ENCODE data around the gene CCNY. TPM values are rescaled to one million over a fixed set of nuclear protein-coding genes. Genes with fewer than 3 reads are reported as not detected.

The CCNY gene
- total and polyA plus RNA-seq, 12 donors, result 26.0 to 99.4 (median 88.9) TPM

DNA sequence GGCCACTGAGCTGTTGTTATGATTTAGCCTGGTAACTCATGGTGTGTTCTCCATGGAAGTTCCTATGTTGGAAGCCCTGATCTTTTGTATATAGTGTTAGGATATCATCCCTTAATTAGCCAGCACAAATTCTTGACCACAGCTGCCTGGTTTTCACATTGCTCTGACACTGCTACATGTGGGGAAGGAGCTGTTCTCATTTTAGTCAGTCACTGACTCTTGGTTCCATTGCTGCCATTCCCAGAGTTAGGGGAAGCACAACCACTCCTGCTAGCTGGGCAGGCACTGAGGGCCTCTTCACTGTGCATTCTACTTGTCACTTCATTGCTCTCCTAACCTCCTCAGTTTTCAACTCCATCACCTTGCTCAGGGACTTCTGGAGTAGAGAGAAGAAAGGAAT lies 170.4 kb downstream of the CCNY start:
- Histone ChIP-seq H3K4me3 (no peak overlapping the region), H3K27ac (no peak overlapping the region), H3K4me1 (peaks cover 0 to 62% (median 20%) of the 10 kb centered on the region in 9 donors), H3K27me3 (no peaks in the 10 kb centered on the region), H3K9me3 (no peaks in the 10 kb centered on the region), H3K36me3 (peaks cover 0 to 29% (median 0%) of the 10 kb centered on the region in 9 donors)
- intact Hi-C loops (cut with DNase I), result no loop called here
- DNase-seq (no peak), ATAC-seq (peak in 5 of 8 donors; percentile 11 to 38 (median 25))
- TF ChIP-seq, protein P1, sequence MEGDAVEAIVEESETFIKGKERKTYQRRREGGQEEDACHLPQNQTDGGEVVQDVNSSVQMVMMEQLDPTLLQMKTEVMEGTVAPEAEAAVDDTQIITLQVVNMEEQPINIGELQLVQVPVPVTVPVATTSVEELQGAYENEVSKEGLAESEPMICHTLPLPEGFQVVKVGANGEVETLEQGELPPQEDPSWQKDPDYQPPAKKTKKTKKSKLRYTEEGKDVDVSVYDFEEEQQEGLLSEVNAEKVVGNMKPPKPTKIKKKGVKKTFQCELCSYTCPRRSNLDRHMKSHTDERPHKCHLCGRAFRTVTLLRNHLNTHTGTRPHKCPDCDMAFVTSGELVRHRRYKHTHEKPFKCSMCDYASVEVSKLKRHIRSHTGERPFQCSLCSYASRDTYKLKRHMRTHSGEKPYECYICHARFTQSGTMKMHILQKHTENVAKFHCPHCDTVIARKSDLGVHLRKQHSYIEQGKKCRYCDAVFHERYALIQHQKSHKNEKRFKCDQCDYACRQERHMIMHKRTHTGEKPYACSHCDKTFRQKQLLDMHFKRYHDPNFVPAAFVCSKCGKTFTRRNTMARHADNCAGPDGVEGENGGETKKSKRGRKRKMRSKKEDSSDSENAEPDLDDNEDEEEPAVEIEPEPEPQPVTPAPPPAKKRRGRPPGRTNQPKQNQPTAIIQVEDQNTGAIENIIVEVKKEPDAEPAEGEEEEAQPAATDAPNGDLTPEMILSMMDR (IDR thresholded peaks at IDR 0.05), result no peak

DNA sequence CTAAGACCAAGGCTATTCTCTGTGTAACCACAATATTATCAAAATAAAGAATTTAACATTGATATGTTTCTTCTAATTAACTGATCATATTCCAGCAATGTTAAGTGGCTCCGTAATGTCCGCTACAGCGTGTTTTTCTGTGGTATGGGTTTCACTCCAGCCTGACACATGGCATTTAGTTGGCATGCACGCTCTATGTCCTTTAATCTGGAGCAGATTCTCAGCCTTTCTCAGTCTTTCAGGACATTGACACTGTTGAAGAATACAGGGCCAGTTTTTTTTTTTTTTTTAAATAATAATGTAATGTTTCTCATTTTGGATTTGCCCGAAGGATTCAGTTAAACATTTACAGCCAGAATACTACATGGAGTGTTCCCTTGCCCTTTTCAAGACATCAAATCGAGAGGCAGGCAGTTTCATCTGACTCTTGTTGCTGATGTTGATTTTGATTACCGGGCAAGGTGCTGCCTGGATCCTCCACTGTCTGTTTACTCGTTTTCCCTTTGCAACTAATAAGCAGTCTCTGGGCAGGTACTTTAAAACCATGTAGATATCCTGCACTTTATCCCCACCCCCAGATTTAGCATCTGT lies 171.3 kb downstream of the CCNY start:
- DNase-seq (no peak), ATAC-seq (no peak)
- Histone ChIP-seq H3K9me3 (no peaks in the 10 kb centered on the region), H3K27me3 (no peaks in the 10 kb centered on the region), H3K36me3 (peaks cover 0 to 21% (median 0%) of the 10 kb centered on the region in 9 donors), H3K4me3 (no peak overlapping the region), H3K27ac (no peak overlapping the region), H3K4me1 (peaks cover 0 to 57% (median 20%) of the 10 kb centered on the region in 9 donors)
- 82 to 88% methylated on average over 8 of the region's 8 CpGs for WGBS, 2 donors
- TF ChIP-seq, protein P1 (IDR thresholded peaks at IDR 0.05), result no peak
- intact Hi-C loops (cut with DNase I), result no loop called here

DNA sequence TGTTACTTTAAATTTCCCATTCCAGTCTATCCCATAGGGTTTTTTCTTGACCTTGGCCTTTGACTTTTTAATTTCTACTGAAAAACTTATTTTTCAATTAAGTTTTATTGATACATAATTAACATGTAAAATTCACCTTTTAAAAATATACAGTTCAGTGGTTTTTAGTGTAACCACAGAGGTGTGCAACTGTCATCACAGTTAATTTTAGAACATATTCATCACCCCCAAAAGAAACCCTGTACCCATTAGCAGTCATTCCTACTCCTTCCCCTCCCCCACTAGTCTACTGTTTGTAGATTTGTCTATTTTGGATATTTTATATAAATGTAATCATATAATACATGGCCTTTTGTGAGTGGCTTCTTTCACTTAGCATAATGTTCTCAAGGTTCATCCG lies 172.3 kb downstream of the CCNY start:
- no peak for DNase-seq
- peaks cover 0 to 15% (median 0%) of the 10 kb centered on the region in 9 donors for H3K36me3 ChIP-seq
- peaks cover 0 to 48% (median 14%) of the 10 kb centered on the region in 9 donors for H3K4me1 ChIP-seq
- H3K9me3 ChIP-seq, result no peaks in the 10 kb centered on the region
- TF ChIP-seq, protein P1 (IDR thresholded peaks at IDR 0.05), result no peak
- H3K27ac ChIP-seq, result no peak overlapping the region
- H3K4me3 ChIP-seq, result no peak overlapping the region
- 91 to 94% methylated on average over 1 of the region's 1 CpG for WGBS, 2 donors
- ATAC-seq, result no peak
- intact Hi-C loops (cut with DNase I), result no loop called here
- no peaks in the 10 kb centered on the region for H3K27me3 ChIP-seq

DNA sequence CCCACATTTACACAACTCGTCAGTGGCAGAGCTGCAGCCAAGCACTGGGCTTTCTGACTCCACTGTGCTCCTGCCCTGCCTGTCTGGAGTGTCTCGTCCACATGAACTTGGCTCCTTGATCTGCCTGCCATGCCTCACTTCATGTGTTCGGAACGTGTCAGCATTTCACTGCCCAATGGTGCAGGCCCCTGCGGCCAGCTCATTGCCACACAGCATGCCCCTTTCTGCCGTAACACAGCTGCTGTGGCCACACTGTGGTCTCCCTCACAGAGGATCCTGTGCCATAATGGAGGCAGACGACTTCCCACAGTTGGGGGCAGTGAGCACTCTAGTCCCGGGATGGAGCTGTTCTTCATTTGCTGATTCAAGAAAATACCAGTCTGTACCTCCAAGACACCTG lies 174.6 kb downstream of the CCNY start:
- peaks cover 0 to 43% (median 12%) of the 10 kb centered on the region in 9 donors for H3K4me1 ChIP-seq
- 92 to 96% methylated on average over 8 of the region's 8 CpGs for WGBS, 2 donors
- H3K9me3 ChIP-seq, result no peaks in the 10 kb centered on the region
- TF ChIP-seq, protein P1 (IDR thresholded peaks at IDR 0.05), result no peak
- peak in 1 of 8 donors; percentile 26 for ATAC-seq
- intact Hi-C loops (cut with DNase I), result no loop called here
- peaks cover 0 to 15% (median 0%) of the 10 kb centered on the region in 9 donors for H3K36me3 ChIP-seq
- no peak overlapping the region for H3K27ac ChIP-seq
- no peaks in the 10 kb centered on the region for H3K27me3 ChIP-seq
- H3K4me3 ChIP-seq, result no peak overlapping the region
- DNase-seq, result no peak
